ENCODE results near the gene TMEM247.
"Not testable (repeated sequence)": the region's sequence is repeated elsewhere in the genome, so short reads cannot be mapped to it uniquely, and the experiment has no call there.

TMEM247 gene

GRCh38 chr2:46518861-46519260 lies 39.5 kb downstream of the TMEM247 start:
- DNase-seq = no peak

- no peak for DNase-seq
These were observed 39.9 kb downstream of the TMEM247 start for GRCh38 chr2:46519265-46519664.

GRCh38 chr2:46520130-46520711 lies 40.9 kb downstream of the TMEM247 start:
- DNase-seq = no peak

GRCh38 chr2:46521215-46521683 lies 41.9 kb downstream of the TMEM247 start:
- no peak for DNase-seq

- DNase-seq = not testable (repeated sequence)
These were observed 43.0 kb downstream of the TMEM247 start for GRCh38 chr2:46522385-46522784.

- no peak for DNase-seq
These were observed 46.3 kb downstream of the TMEM247 start for GRCh38 chr2:46525522-46526155.

- DNase-seq = no peak
These were observed 49.5 kb downstream of the TMEM247 start for GRCh38 chr2:46528880-46529279.

GRCh38 chr2:46530639-46531038 lies 51.3 kb downstream of the TMEM247 start:
- no peak for DNase-seq

GRCh38 chr2:46531863-46532262 lies 52.5 kb downstream of the TMEM247 start:
- no peak for DNase-seq

Data from activated CD4-positive, alpha-beta T cell treated with anti-CD3 and anti-CD28 coated beads for 48 hours (primary cell).